Testis (tissue), 3 donors: ENCODE results near the gene HOTAIR. TPM values are rescaled to one million over a fixed set of nuclear protein-coding genes. Genes with fewer than 3 reads are reported as not detected.

Experiments
- DNase-seq: peaks from one replicate; pipeline ENCODE4 v3.0.0-alpha.2; 2019
- H3K27ac ChIP-seq, 2 donors: fragments of 200-600 bp; sonication (generic); one replicate each; pipeline ENCODE4 v1.5.1; 2019
- H3K27me3 ChIP-seq: fragments of 200-600 bp; sonication (generic); one replicate; pipeline ENCODE4 v1.5.1; 2019
- H3K36me3 ChIP-seq: fragments of 200-600 bp; sonication (generic); one replicate; pipeline ENCODE4 v1.5.1; 2017; ENCODE audit warnings: low read depth; ENCODE audit errors: missing control alignments
- H3K4me1 ChIP-seq: fragments of 200-600 bp; sonication (generic); one replicate; pipeline ENCODE4 v1.5.1; 2019
- H3K4me3 ChIP-seq, 2 donors: fragments of 200-600 bp; sonication (generic); one replicate each; pipeline ENCODE4 v1.5.1; 2017 to 2019
- H3K9me3 ChIP-seq: fragments of 200-600 bp; sonication (generic); one replicate; pipeline ENCODE4 v1.5.1; 2017
- POLR2A ChIP-seq: fragments of 450-650 bp; IDR thresholded peaks from one replicate; pipeline ENCODE4 v1.6.1; 2017; ENCODE audit warnings: antibody characterized with exemption, mild to moderate bottlenecking, moderate library complexity
- WGBS, 2 donors: methylation state at CpG; one replicate each; pipeline ENCODE4 v1.1.5; 2018; 5-methylcytosine and 5-hydroxymethylcytosine counted together
- intact Hi-C: fragments of 100-400 bp; cut with DNase I; formaldehyde crosslinking; loops from one replicate; pipeline ENCODE4 v1.15.1; 2023; ENCODE audit warnings: low total_unique reads
- polyA plus RNA-seq: library from polyadenylated mRNA; stranded (reverse); fragments of 350-450 nt; fragmentation: Illumina TruSeq; extraction: RNeasy Lipid Tissue Mini Kit (QIAGEN cat#74804); gene quantifications from one replicate; pipeline ENCODE4 v1.2.3, GENCODE V29; 2014; ENCODE audit warnings: low read depth, low replicate concordance; ENCODE audit not compliant: insufficient read depth
- total RNA-seq, 2 donors: library from RNA; depleted of rRNA; stranded (reverse); fragments of >200 nt; gene quantifications; one replicate each; pipeline ENCODE4 v1.2.3, GENCODE V29; 2016
- TF ChIP-seq, protein P1 (sequence below), 3 experiments: fragments of 450-650 bp in 2 of 3; fragments of 200-600 bp in 1 of 3; sonication (generic) in 1 of 3; IDR thresholded peaks; one replicate each; pipeline ENCODE4 v1.5.1; 2016 to 2019; ENCODE audit warnings: antibody characterized with exemption in 3 of 3, mild to moderate bottlenecking in 2 of 3, moderate library complexity in 1 of 3

The HOTAIR gene
- total and polyA plus RNA-seq, 3 donors from 2014 or later: 3.1 to 8.6 (median 3.4) TPM

DNA sequence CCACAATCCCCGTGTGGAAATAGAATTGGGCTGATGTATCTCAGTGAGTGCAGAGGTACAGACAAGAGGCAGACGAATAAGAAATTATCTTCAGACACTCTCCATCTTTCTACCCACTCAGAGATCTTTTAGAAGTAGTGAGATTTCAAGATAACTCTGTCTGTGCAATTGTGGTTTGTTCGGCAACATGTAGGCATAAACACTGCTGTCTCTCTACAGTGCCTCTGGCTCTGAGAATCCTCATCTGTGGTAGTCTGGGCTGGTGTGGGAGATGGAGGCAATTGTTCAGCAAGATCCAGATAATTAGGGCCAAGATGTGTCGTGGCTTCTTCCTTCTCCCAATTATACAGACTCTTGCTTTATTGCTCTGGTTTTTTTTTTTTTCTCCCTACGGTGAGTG, 33.0 kb downstream of the HOTAIR start:
- Histone ChIP-seq H3K36me3 (no peaks in the 10 kb centered on the region), H3K4me1 (no peaks in the 10 kb centered on the region), H3K9me3 (no peaks in the 10 kb centered on the region), H3K27me3 (peaks cover 9% of the 10 kb centered on the region), H3K4me3 (no peak overlapping the region), H3K27ac (no peak overlapping the region)
- TF ChIP-seq POLR2A: no peak
- TF ChIP-seq, protein P1, sequence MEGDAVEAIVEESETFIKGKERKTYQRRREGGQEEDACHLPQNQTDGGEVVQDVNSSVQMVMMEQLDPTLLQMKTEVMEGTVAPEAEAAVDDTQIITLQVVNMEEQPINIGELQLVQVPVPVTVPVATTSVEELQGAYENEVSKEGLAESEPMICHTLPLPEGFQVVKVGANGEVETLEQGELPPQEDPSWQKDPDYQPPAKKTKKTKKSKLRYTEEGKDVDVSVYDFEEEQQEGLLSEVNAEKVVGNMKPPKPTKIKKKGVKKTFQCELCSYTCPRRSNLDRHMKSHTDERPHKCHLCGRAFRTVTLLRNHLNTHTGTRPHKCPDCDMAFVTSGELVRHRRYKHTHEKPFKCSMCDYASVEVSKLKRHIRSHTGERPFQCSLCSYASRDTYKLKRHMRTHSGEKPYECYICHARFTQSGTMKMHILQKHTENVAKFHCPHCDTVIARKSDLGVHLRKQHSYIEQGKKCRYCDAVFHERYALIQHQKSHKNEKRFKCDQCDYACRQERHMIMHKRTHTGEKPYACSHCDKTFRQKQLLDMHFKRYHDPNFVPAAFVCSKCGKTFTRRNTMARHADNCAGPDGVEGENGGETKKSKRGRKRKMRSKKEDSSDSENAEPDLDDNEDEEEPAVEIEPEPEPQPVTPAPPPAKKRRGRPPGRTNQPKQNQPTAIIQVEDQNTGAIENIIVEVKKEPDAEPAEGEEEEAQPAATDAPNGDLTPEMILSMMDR (IDR thresholded peaks at IDR 0.05): no peak
- no peak for DNase-seq
- intact Hi-C loops: no loop called here
- WGBS, 2 donors: 32 to 38% methylated on average over 5 of the region's 5 CpGs

DNA sequence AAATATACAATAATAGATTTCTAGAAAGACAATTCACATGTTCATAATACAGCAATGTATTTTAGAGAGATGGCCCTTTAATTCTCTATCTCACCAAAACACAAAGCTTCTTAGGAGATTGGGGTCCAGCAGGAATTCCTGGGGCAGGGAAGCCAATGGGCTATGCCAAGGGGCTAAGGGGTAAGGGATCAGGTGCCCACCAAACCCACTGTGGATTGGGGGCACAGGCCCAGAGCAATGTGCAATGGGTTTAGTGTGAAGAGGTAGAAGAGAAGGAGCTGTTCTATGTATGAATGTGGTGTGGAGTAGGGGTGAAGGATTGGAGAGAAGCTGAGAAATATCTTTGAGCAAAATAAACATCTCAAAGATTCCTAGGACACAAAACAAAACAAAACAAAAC, 33.6 kb downstream of the HOTAIR start:
- no peaks in the 10 kb centered on the region for H3K36me3 ChIP-seq
- intact Hi-C loops: no loop called here
- H3K9me3 ChIP-seq: no peaks in the 10 kb centered on the region
- peaks cover 12% of the 10 kb centered on the region for H3K27me3 ChIP-seq
- H3K4me3 ChIP-seq: no peak overlapping the region
- DNase-seq: no peak
- H3K27ac ChIP-seq: no peak overlapping the region
- TF ChIP-seq, protein P1 (IDR thresholded peaks at IDR 0.05): no peak
- no peak for TF ChIP-seq POLR2A
- H3K4me1 ChIP-seq: no peaks in the 10 kb centered on the region

DNA sequence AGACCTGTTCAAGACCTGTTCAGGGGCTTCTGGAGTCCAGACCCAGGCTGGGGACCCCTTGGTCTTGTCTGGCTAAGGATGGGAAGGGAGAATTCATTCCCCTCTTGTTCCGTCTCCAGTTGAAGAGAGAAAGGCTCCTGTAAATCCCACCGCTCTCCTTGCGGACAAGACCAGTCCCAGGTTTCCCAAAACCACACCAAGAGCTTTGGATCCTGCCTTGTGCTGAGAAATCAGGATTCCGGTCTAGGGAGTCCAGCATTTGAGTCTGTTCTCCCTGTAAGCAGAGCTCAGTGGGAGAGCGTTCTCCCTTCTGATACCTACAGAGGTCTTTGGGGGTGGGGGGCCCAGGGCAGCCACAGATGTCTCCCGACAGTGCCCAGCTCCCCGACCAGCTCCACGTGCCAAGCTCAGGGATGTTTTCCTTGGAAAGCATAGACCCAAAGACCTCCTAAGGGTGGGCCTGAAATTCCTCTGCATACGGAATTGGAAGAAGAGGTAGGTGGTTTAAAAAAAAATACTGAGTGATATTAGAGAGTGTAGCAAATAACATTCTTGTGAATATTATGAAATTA, 34.2 kb downstream of the HOTAIR start:
- Histone ChIP-seq H3K36me3 (no peaks in the 10 kb centered on the region), H3K27me3 (peaks cover 12% of the 10 kb centered on the region), H3K4me3 (no peak overlapping the region), H3K9me3 (no peaks in the 10 kb centered on the region), H3K27ac (no peak overlapping the region), H3K4me1 (no peaks in the 10 kb centered on the region)
- TF ChIP-seq, protein P1 (IDR thresholded peaks at IDR 0.05): no peak
- TF ChIP-seq POLR2A: no peak
- DNase-seq: no peak
- intact Hi-C loops: no loop called here
- WGBS, 2 donors: 6 to 8% methylated on average over 9 of the region's 9 CpGs

DNA sequence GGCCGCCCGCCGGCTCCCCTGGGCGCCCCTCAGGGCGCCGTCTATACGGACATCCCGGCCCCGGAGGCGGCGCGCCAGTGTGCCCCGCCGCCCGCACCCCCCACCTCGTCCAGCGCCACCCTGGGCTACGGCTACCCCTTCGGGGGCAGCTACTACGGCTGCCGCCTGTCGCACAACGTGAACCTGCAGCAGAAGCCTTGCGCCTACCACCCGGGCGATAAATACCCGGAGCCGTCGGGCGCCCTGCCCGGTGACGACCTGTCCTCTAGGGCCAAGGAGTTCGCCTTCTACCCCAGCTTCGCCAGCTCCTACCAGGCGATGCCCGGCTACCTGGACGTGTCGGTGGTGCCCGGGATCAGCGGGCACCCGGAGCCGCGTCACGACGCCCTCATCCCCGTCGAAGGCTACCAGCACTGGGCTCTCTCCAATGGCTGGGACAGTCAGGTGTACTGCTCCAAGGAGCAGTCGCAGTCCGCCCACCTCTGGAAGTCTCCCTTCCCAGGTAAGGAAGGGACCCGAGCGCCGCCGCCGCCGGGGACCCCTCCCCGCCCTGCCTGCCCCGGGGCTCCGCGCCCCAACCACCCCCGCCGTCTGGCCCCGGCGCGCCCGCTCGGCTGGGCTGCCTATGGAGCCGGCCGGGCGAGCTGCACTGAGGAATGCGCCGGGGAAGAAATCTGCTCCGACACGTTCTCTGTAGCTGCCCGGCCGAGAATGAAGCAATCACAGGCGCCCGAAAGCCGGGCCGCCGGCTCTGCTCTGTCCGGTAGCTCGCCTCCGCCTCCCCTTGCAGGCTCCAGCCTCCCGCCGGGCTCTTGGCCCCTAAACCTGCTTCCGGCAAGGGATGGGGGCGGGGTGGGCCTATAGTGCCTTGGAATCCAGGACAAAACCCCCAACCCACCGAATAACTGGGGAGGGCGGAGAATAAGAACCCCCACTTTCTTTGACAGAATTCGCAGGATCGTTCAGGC, 35.3 kb downstream of the HOTAIR start:
- 3 to 4% methylated on average over 40 to 66 of the region's 91 CpGs for WGBS, 2 donors
- TF ChIP-seq POLR2A: no peak
- TF ChIP-seq, protein P1 (IDR thresholded peaks at IDR 0.05): no peak
- Histone ChIP-seq H3K4me3 (peak overlapping the region; percentile 32 to 39), H3K27ac (no peak overlapping the region), H3K4me1 (no peaks in the 10 kb centered on the region), H3K9me3 (no peaks in the 10 kb centered on the region), H3K36me3 (no peaks in the 10 kb centered on the region), H3K27me3 (peaks cover 12% of the 10 kb centered on the region)
- intact Hi-C loops: no loop called here
- DNase-seq: no peak
